MM.1S (cell line): ENCODE measurements around the gene SMYD2.

ENCODE experiments used
- DNase-seq: peaks from one replicate; pipeline ENCODE4 v3.0.0-alpha.2; 2015
- H2AFZ ChIP-seq: fragments of 300-600 bp; sonication (generic); 2 replicates; pipeline ENCODE4 v1.6.0; 2016; ENCODE audit warnings: antibody characterized with exemption, low read length
- H3F3A ChIP-seq: fragments of 300-600 bp; sonication (generic); 2 replicates; pipeline ENCODE4 v1.6.1; 2016; ENCODE audit warnings: mild to moderate bottlenecking, antibody characterized with exemption, low read length, moderate library complexity, mixed read lengths; ENCODE audit not compliant: insufficient read depth
- H3K27ac ChIP-seq: fragments of 300-600 bp; sonication (generic); 2 replicates; pipeline ENCODE4 v1.5.1; 2016; ENCODE audit warnings: mild to moderate bottlenecking, low read length
- H3K27me3 ChIP-seq: fragments of 300-600 bp; sonication (generic); replicated peaks from 2 replicates; pipeline ENCODE4 v1.6.0; 2016; ENCODE audit warnings: low read length; ENCODE audit not compliant: insufficient read depth
- H3K36me3 ChIP-seq: fragments of 300-600 bp; sonication (generic); replicated peaks from 2 replicates; pipeline ENCODE4 v1.6.1; 2016; ENCODE audit warnings: mild to moderate bottlenecking, low read length, mixed read lengths; ENCODE audit not compliant: insufficient read depth
- H3K4me1 ChIP-seq: fragments of 300-600 bp; sonication (generic); 2 replicates; pipeline ENCODE4 v1.6.1; 2016; ENCODE audit warnings: low read length, mixed read lengths
- H3K4me2 ChIP-seq: fragments of 300-600 bp; sonication (generic); 2 replicates; pipeline ENCODE4 v1.6.0; 2016; ENCODE audit warnings: low read depth, low read length
- H3K4me3 ChIP-seq: fragments of 300-600 bp; sonication (generic); 2 replicates; pipeline ENCODE4 v1.5.1; 2016; ENCODE audit warnings: low read length, mixed read lengths
- H3K79me2 ChIP-seq: fragments of 300-600 bp; sonication (generic); 2 replicates; pipeline ENCODE4 v1.6.1; 2016; ENCODE audit warnings: mixed run types, low read length, mixed read lengths
- H3K9ac ChIP-seq: fragments of 300-600 bp; sonication (generic); 2 replicates; pipeline ENCODE4 v1.6.1; 2016; ENCODE audit warnings: low read length, mixed read lengths
- H3K9me2 ChIP-seq: fragments of 300-600 bp; sonication (generic); replicated peaks from 2 replicates; pipeline ENCODE4 v1.6.1; 2016; ENCODE audit warnings: mild to moderate bottlenecking, low read length, mixed read lengths; ENCODE audit not compliant: insufficient read depth
- H3K9me3 ChIP-seq: fragments of 300-600 bp; sonication (generic); replicated peaks from 2 replicates; pipeline ENCODE4 v1.6.1; 2016; ENCODE audit warnings: mild to moderate bottlenecking, low read length, mixed read lengths; ENCODE audit not compliant: insufficient read depth
- H4K20me1 ChIP-seq: fragments of 300-600 bp; sonication (generic); 2 replicates; pipeline ENCODE4 v1.6.1; 2016; ENCODE audit warnings: mild to moderate bottlenecking, low read length, moderate library complexity, mixed read lengths; ENCODE audit not compliant: insufficient read depth
- CTCF ChIP-seq: fragments of 300-600 bp; sonication (generic); IDR thresholded peaks from 2 replicates; pipeline ENCODE4 v1.5.1; 2016; ENCODE audit warnings: antibody characterized with exemption, low read length, mixed read lengths
- EZH2 ChIP-seq: fragments of 300-600 bp; sonication (generic); optimal IDR thresholded peaks from 2 replicates; pipeline ENCODE3; 2017; ENCODE audit warnings: low read depth, mild to moderate bottlenecking, antibody characterized with exemption, low read length, mixed read lengths
- EZH2phosphoT487 ChIP-seq: fragments of 300-600 bp; sonication (generic); IDR thresholded peaks from 2 replicates; pipeline ENCODE4 v1.6.1; 2018; ENCODE audit warnings: antibody characterized with exemption, low read length

The SMYD2 gene

GRCh38 chr1:214247501-214248041, 33.4 kb upstream of the SMYD2 start:
- Histone ChIP-seq H3K27ac (no peak overlapping the region), H3F3A (no peaks in the 10 kb centered on the region), H3K4me3 (no peak overlapping the region), H4K20me1 (no peaks in the 10 kb centered on the region), H2AFZ (no peak overlapping the region), H3K9me3 (no peaks in the 10 kb centered on the region), H3K4me2 (no peak overlapping the region), H3K79me2 (no peaks in the 10 kb centered on the region), H3K9me2 (no peaks in the 10 kb centered on the region), H3K27me3 (no peaks in the 10 kb centered on the region), H3K9ac (no peak overlapping the region), H3K36me3 (no peaks in the 10 kb centered on the region), H3K4me1 (no peaks in the 10 kb centered on the region)
- TF ChIP-seq CTCF: no peak
- TF ChIP-seq EZH2: no peak
- TF ChIP-seq EZH2phosphoT487: no peak
- DNase-seq: no peak

GRCh38 chr1:214248311-214249085, 32.5 kb upstream of the SMYD2 start:
- Histone ChIP-seq H3K27ac (no peak overlapping the region), H3K79me2 (no peaks in the 10 kb centered on the region), H3F3A (no peaks in the 10 kb centered on the region), H3K36me3 (no peaks in the 10 kb centered on the region), H3K9ac (no peak overlapping the region), H2AFZ (no peak overlapping the region), H3K9me2 (no peaks in the 10 kb centered on the region), H3K4me1 (no peaks in the 10 kb centered on the region), H4K20me1 (no peaks in the 10 kb centered on the region), H3K9me3 (no peaks in the 10 kb centered on the region), H3K4me3 (no peak overlapping the region), H3K4me2 (no peak overlapping the region), H3K27me3 (no peaks in the 10 kb centered on the region)
- no peak for TF ChIP-seq EZH2
- TF ChIP-seq CTCF: no peak
- TF ChIP-seq EZH2phosphoT487: no peak
- no peak for DNase-seq

- H3K36me3 ChIP-seq: no peaks in the 10 kb centered on the region
- H3K27ac ChIP-seq: no peak overlapping the region
- no peaks in the 10 kb centered on the region for H3K27me3 ChIP-seq
- no peaks in the 10 kb centered on the region for H4K20me1 ChIP-seq
- H3F3A ChIP-seq: no peaks in the 10 kb centered on the region
- H3K79me2 ChIP-seq: no peaks in the 10 kb centered on the region
- no peak overlapping the region for H2AFZ ChIP-seq
- no peak for DNase-seq
- H3K4me2 ChIP-seq: no peak overlapping the region
- no peaks in the 10 kb centered on the region for H3K9me2 ChIP-seq
- H3K9me3 ChIP-seq: no peaks in the 10 kb centered on the region
- H3K4me3 ChIP-seq: no peak overlapping the region
- no peak overlapping the region for H3K9ac ChIP-seq
- no peak for TF ChIP-seq EZH2
- TF ChIP-seq CTCF: no peak
- TF ChIP-seq EZH2phosphoT487: no peak
- no peaks in the 10 kb centered on the region for H3K4me1 ChIP-seq
These were observed 31.3 kb upstream of the SMYD2 start for GRCh38 chr1:214249651-214250050.
